Epithelial cell of proximal tubule (primary cell): ENCODE results near the gene ISOC1. TPM values are rescaled to one million over a fixed set of nuclear protein-coding genes. Genes with fewer than 3 reads are reported as not detected.

Experiments used
- DNase-seq: peaks from one replicate; pipeline ENCODE4 v3.0.0-alpha.2; 2011; ENCODE audit warnings: low read depth
- H3K4me3 ChIP-seq: 2 replicates; pipeline ENCODE4 v1.5.1; 2011; ENCODE audit warnings: low read depth, mild to moderate bottlenecking, low read length
- total RNA-seq: library from RNA; depleted of rRNA; stranded (reverse); fragments of >200 nt; gene quantifications from 2 replicates; pipeline ENCODE4 v1.2.3, GENCODE V29; 2015
- TF ChIP-seq, protein P1 (sequence below): conservative IDR thresholded peaks from 2 replicates; pipeline ENCODE4 v1.5.1; 2012; ENCODE audit warnings: low read depth, mild to moderate bottlenecking, low read length

The ISOC1 gene
- total RNA-seq, 1 donor from 2014 or later, result 31.0 TPM

DNA sequence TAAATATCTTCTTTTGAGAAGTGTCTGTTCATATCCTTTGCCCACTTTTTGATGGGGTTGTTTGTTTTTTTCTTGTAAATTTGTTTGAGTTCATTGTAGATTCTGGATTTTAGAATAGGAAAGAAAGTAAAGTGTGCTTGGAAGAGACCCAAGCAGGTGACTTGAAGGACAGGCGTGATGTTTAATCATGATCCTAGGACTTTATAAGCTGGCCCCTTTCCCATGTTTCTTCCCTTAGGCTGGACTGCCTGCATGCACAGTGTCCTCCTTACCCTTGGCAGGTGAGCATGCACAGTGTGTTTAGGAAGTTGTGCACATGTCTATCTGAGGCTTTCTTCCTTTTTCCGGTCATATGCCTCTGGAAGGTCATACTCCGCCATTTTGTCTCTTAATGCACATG lies 61.3 kb downstream of the ISOC1 start:
- H3K4me3 ChIP-seq, result no peak overlapping the region
- DNase-seq, result no peak
- TF ChIP-seq, protein P1, sequence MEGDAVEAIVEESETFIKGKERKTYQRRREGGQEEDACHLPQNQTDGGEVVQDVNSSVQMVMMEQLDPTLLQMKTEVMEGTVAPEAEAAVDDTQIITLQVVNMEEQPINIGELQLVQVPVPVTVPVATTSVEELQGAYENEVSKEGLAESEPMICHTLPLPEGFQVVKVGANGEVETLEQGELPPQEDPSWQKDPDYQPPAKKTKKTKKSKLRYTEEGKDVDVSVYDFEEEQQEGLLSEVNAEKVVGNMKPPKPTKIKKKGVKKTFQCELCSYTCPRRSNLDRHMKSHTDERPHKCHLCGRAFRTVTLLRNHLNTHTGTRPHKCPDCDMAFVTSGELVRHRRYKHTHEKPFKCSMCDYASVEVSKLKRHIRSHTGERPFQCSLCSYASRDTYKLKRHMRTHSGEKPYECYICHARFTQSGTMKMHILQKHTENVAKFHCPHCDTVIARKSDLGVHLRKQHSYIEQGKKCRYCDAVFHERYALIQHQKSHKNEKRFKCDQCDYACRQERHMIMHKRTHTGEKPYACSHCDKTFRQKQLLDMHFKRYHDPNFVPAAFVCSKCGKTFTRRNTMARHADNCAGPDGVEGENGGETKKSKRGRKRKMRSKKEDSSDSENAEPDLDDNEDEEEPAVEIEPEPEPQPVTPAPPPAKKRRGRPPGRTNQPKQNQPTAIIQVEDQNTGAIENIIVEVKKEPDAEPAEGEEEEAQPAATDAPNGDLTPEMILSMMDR, result no peak

DNA sequence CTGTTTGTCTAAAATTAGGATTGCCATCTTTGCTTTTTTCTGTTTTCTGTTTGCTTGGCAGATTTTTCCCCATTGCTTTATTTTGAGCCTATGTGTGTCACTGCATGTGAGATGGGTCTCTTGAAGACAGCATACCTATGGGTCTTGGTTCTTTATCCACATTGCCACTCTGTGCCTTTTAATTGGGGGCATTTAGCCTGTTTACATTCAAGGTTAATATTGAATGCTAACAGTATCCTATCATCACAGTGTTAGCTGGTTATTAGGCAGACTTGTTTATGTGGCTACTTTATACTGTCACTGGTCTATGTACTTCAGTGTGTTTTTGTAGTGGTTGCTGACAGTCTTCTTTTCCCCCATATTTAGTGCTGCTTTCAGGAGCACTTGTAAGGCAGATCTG lies 67.3 kb downstream of the ISOC1 start:
- H3K4me3 ChIP-seq, result no peak overlapping the region
- DNase-seq, result no peak
- TF ChIP-seq, protein P1, result no peak

Other genes with a start within 250 kb of the ISOC1 start
- gene SLC27A6, start 129.3 kb upstream of the ISOC1 start, total RNA-seq, result 0.80 TPM in 1 of 2 replicates, not detected in the other